ENCODE measurements around the gene THUMPD3. TPM values are rescaled to one million over a fixed set of nuclear protein-coding genes. Genes with fewer than 3 reads are reported as not detected.

The THUMPD3 gene
- total RNA-seq, 1 donor from 2014 or later = 34.8 TPM

DNA sequence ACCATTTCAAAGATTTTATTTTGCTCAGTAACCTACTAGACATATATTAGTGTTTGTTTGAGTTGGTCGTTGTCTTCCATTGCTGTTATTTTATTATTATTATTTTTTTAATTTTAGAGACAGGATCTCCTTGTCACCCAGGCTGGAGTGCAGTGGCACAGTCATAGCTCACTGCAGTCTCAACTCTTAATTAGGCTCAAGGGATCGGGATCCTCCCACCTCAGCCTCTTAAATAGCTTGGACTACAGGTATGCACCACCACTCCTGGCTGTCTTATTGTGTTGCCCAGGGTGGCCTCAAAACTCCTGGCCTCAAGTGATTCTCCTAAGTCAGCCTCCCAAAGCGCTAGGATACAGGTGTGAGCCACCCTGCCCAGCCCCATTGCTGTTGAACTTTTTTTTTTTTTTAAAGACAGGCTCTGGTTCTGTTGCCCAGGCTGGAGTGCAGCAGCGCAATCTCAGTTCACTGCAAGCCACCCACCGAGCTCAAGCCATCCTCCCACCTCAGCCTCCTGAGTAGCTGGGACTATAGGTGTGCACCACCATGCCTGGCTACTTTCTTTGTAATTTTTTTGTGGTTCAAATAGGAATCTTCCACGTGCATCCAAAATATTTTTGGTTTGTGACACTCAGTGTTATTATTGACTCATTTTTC is 52.8 kb downstream of the THUMPD3 start:
- no peak overlapping the region for H3K4me3 ChIP-seq
- no peak overlapping the region for H3K27ac ChIP-seq
- no peaks in the 10 kb centered on the region for H3K27me3 ChIP-seq
- ATAC-seq = no peak
- DNase-seq = no peak
- peaks cover 11% of the 10 kb centered on the region for H3K36me3 ChIP-seq
- peaks cover 50% of the 10 kb centered on the region for H3K4me1 ChIP-seq
- TF ChIP-seq, protein P1, sequence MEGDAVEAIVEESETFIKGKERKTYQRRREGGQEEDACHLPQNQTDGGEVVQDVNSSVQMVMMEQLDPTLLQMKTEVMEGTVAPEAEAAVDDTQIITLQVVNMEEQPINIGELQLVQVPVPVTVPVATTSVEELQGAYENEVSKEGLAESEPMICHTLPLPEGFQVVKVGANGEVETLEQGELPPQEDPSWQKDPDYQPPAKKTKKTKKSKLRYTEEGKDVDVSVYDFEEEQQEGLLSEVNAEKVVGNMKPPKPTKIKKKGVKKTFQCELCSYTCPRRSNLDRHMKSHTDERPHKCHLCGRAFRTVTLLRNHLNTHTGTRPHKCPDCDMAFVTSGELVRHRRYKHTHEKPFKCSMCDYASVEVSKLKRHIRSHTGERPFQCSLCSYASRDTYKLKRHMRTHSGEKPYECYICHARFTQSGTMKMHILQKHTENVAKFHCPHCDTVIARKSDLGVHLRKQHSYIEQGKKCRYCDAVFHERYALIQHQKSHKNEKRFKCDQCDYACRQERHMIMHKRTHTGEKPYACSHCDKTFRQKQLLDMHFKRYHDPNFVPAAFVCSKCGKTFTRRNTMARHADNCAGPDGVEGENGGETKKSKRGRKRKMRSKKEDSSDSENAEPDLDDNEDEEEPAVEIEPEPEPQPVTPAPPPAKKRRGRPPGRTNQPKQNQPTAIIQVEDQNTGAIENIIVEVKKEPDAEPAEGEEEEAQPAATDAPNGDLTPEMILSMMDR (IDR thresholded peaks at IDR 0.05) = no peak
- H3K9me3 ChIP-seq = no peaks in the 10 kb centered on the region
- intact Hi-C loops (cut with DNase I) = no loop called here

DNA sequence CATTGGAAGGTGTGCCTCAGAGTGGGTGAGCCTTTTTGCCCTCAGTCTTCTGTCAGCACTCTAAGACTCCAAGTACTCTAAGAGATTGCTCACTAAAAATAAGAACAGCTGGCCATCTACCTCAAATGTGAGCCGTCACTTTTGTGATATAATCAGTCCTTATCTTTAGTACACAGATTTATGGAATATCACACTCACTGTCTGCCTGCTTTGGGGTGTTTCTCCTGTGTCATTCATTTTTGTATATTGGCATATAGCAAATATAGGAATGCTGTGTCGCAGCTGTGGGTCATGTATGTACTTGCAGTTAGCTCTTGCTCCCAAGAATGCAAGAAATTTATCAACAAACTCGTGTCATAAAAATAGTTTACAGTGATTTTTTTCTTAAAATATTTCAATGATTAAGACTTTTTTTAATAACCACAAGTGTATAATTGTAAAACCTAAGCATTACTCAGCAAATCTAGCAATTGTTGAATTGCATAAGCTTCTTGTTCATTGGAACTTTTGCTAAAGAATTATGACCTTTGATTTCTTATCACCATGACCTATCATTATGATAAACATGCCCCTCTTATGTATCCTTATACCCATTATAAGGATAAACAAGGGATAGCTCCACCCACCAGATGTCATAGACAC is 53.4 kb downstream of the THUMPD3 start:
- Histone ChIP-seq H3K27me3 (no peaks in the 10 kb centered on the region), H3K9me3 (no peaks in the 10 kb centered on the region), H3K4me1 (peaks cover 50% of the 10 kb centered on the region), H3K36me3 (peaks cover 11% of the 10 kb centered on the region), H3K4me3 (no peak overlapping the region), H3K27ac (no peak overlapping the region)
- TF ChIP-seq, protein P1 (IDR thresholded peaks at IDR 0.05) = no peak
- intact Hi-C loops (cut with DNase I) = no loop called here
- ATAC-seq = no peak
- DNase-seq = no peak

DNA sequence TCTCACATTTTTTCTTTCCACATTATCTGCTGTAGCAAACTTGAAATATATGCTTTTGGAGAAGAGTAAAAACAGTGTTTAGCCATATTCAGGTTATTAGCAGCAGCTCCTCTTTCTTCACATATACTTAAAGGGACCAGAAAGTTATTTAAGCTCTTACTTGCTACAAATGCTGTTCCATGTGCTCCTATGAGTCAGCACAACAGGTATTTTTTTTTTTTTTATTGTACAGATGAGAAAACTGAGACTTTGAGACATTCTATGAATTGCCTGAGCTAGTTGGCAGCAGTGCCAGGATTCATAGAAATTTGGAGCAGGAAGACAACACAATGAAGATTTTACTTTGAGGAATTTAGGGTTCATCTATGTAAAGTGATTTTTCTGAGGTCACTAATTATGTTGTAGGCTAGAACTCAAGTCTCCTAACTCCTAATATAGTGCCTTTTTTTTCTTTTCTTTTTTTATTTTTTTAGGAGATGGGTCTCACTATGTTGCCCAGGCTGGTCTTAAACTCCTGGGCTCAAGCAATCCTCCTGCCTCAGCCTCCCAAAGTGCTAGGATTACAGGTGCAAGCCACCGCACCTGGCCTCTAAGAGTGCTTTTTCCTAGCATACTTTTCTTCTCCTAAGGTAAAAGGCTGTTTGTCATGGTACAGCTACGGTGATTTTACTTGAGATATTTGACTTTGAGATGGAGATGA is 58.1 kb downstream of the THUMPD3 start:
- peak overlapping the region; percentile 12 for H3K27ac ChIP-seq
- intact Hi-C loops (cut with DNase I) = no loop called here
- no peak for DNase-seq
- TF ChIP-seq, protein P1 (IDR thresholded peaks at IDR 0.05) = no peak
- H3K36me3 ChIP-seq = peaks cover 14% of the 10 kb centered on the region
- H3K4me1 ChIP-seq = peaks cover 63% of the 10 kb centered on the region
- no peak for ATAC-seq
- no peak overlapping the region for H3K4me3 ChIP-seq
- H3K27me3 ChIP-seq = no peaks in the 10 kb centered on the region
- H3K9me3 ChIP-seq = no peaks in the 10 kb centered on the region

DNA sequence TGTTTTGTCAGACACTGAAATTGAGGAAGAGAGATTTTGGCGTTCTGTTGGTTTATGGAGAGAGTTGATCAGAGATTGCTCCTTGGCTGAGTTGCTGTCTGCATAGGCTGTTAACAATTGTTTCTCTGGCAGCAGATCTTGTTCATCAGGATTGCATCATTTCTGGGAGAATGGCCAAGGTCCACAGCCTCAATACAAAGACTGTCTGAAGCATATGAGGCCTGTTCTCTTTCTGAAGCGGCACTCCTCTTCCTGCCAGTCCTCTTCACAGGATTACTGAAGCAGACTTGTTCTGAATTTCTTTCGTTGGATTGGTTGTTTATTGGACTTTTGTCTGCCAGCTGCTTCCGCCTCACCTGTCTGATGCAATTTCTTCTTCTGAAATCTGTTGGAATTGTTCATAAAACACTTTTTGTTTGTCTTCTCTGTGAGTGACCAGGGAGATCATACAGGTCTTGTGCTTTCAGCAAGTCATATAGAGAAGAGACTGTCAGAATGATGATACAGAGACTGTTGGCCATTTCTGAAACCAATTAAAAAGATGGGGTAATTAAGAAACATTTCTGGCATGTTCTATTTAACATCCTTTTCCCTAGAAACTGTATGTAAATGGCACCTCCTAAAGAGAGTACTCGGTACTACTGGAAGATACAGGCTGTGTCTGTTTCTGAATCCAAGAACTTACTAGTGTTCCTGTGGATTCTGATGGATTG is 60.0 kb downstream of the THUMPD3 start:
- H3K9me3 ChIP-seq = no peaks in the 10 kb centered on the region
- TF ChIP-seq, protein P1 (IDR thresholded peaks at IDR 0.05) = peak; percentile 56
- no peaks in the 10 kb centered on the region for H3K27me3 ChIP-seq
- intact Hi-C loops (cut with DNase I) = no loop called here
- H3K4me3 ChIP-seq = no peak overlapping the region
- peak overlapping the region; percentile 67 for H3K27ac ChIP-seq
- peaks cover 30% of the 10 kb centered on the region for H3K36me3 ChIP-seq
- H3K4me1 ChIP-seq = peaks cover 48% of the 10 kb centered on the region
- peak; percentile 98 for ATAC-seq
- no peak for DNase-seq

DNA sequence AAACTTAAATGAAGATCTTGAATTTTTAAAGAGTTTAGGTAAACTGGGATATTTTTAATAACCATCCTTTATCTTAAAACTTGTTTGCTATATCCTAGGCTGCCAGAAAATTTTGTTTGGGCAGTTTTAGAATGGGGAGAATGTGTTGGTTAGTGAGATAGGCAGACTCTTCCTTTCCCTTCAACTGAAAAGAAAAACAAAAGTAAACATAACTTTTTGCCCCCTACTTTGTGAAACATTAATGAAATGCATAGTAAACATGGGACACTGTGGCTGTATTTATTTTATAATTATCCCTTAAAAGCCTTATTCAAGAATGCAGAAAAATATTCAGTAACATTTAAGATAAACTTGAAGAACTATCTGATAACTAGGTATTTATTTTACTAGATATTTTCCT is 65.6 kb downstream of the THUMPD3 start:
- DNase-seq (no peak), ATAC-seq (no peak)
- Histone ChIP-seq H3K4me1 (peaks cover 12% of the 10 kb centered on the region), H3K9me3 (no peaks in the 10 kb centered on the region), H3K36me3 (peaks cover 85% of the 10 kb centered on the region), H3K27me3 (no peaks in the 10 kb centered on the region), H3K27ac (no peak overlapping the region), H3K4me3 (no peak overlapping the region)
- intact Hi-C loops (cut with DNase I) = loop anchor here (5.0 kb wide), 1 partner anchor 41 kb away; no protein-coding TSS in a partner anchor
- TF ChIP-seq, protein P1 (IDR thresholded peaks at IDR 0.05) = no peak

Measured in upper lobe of right lung (tissue), 1 donor.